GM23338 (cell line): ENCODE results near the gene REC8.

Source experiments
- CREB1 ChIP-seq: fragments of 250-450 bp; sonication (Bioruptor Pico); IDR thresholded peaks from 2 replicates; pipeline ENCODE4 v1.5.0; 2020; ENCODE audit warnings: low read depth, mild to moderate bottlenecking, moderate library complexity
- EZH2 ChIP-seq: fragments of 200-600 bp; sonication (generic); IDR thresholded peaks from one replicate; pipeline ENCODE4 v1.8.0; 2017; ENCODE audit warnings: antibody characterized with exemption, mild to moderate bottlenecking, low read depth; ENCODE audit not compliant: unreplicated experiment
- EZH2phosphoT487 ChIP-seq: fragments of 200-600 bp; sonication (generic); IDR thresholded peaks from one replicate; pipeline ENCODE4 v1.8.1; 2018; ENCODE audit warnings: antibody characterized with exemption; ENCODE audit not compliant: unreplicated experiment
- POLR2AphosphoS5 ChIP-seq: IDR thresholded peaks from 2 replicates; pipeline ENCODE4 v1.6.1; 2016; ENCODE audit warnings: antibody characterized with exemption, low read depth
- STAT1 ChIP-seq: IDR thresholded peaks from one replicate; pipeline ENCODE4 v1.6.1; 2016; ENCODE audit warnings: antibody characterized with exemption; ENCODE audit not compliant: unreplicated experiment
- ZNF114 ChIP-seq: fragments of 250-450 bp; sonication (Bioruptor Pico); IDR thresholded peaks from 2 replicates; pipeline ENCODE4 v1.5.0; 2020; ENCODE audit warnings: mild to moderate bottlenecking, moderate library complexity
- TF ChIP-seq, protein P1 (sequence below), 2 experiments: fragments of 200-600 bp in 1 of 2; sonication (generic) in 1 of 2; conservative IDR thresholded peaks; 2 replicates each; pipeline versions ENCODE4 v1.5.1 to v1.6.1; 2016 to 2017; ENCODE audit warnings: antibody characterized with exemption in 2 of 2, low read depth in 2 of 2, mild to moderate bottlenecking in 2 of 2, moderate library complexity in 1 of 2

DNA sequence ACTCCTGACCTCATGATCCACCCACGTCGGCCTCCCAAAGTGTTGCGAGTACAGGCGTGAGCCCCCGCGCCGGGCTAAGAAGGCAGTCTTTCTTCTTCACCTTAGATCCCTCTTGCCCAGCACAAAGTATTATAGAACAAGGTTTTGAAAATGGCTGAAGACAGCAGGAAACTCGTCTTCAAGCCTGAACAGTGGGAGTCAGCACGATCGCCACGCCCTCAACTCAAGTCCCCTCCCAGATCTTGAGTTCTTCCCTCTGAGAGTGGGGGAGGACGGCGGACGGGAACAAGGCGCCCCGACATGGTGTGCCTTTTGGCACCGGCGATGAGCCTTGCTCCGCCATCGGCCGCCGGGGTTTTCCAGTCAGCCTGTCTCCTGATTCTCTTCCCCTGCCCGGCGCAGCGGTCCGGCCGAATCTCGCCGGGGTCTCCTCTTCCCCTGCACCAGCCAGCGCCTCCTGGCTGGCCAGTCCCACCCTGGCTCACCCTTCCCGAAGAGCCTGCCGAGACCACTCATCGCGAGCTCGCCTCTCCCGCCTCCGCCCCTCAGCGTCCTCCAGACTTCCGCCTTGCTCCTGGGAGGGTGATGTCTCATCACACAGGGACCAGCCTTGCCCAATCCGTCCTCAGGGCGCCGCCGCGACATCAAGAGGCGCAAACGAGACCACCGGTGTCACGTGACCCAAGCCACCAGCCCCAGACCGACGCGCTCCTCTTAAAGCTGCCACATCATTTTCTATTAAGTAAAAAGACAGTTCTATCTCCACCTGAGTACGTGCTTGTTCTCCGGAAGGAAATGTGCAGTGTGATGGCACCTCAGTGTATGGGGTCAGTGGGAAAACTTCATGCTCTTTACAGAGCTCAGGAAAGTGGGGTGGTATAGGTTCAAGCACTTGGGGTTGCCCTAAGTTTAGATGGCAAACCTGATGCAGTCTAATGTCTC is 41.3 kb downstream of the REC8 start, which contains the start of gene CHMP4A:
- TF ChIP-seq EZH2phosphoT487 (no peak), POLR2AphosphoS5 (peak; percentile 98), EZH2 (no peak), STAT1 (no peak), ZNF114 (CRISPR knock-in tag) (no peak), CREB1 (CRISPR knock-in tag) (peak; percentile 97)
- TF ChIP-seq, protein P1, sequence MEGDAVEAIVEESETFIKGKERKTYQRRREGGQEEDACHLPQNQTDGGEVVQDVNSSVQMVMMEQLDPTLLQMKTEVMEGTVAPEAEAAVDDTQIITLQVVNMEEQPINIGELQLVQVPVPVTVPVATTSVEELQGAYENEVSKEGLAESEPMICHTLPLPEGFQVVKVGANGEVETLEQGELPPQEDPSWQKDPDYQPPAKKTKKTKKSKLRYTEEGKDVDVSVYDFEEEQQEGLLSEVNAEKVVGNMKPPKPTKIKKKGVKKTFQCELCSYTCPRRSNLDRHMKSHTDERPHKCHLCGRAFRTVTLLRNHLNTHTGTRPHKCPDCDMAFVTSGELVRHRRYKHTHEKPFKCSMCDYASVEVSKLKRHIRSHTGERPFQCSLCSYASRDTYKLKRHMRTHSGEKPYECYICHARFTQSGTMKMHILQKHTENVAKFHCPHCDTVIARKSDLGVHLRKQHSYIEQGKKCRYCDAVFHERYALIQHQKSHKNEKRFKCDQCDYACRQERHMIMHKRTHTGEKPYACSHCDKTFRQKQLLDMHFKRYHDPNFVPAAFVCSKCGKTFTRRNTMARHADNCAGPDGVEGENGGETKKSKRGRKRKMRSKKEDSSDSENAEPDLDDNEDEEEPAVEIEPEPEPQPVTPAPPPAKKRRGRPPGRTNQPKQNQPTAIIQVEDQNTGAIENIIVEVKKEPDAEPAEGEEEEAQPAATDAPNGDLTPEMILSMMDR (conservative IDR thresholded peaks at IDR 0.05; ENCODE audit: low read depth in 2 of 2), result 0 out of 4 replicates have a peak, but pooled peaks of 1 of the 2 experiments have one; percentile 9
